GM21723 (cell line): Measurements from ENCODE around the gene LDB2.

Experiments used
- ATAC-seq: cut with Tn5 transposase; IDR thresholded peaks from one replicate; pipeline ENCODE4 v1.9.1; 2021; ENCODE audit warnings: mild to moderate bottlenecking, moderate library complexity; ENCODE audit not compliant: unreplicated experiment

LDB2 gene

DNA sequence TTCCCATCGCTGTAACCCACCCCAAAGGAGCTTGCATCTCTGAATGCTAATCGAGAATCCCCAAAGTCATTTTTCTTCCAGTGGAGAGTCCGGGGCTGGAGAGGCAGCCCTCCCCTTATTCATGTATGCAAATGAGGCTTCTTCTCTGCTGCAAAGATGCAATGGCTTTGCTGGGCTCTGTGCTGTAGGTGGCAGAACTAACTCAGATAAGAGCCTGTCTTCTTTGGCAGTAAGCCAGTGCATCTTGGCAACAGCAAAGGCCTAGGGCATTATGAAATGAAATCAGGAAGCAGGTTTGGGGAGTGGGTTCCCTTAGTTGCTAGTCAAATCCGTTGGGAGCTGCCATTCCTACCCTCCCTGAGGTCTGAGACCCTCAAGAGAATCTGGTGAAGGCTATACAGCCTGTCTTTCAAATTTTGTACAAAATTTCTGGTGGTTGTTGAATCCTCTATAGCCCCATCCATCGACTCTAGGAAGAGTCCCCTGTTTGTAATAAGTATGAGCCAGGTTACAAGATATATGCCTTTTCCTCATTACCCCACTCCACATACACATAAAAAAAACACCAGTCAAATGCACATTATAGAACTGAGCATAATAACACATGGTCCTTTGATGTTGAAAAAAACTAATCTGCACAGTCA is 381.5 kb downstream of the LDB2 start:
- ATAC-seq = no peak

DNA sequence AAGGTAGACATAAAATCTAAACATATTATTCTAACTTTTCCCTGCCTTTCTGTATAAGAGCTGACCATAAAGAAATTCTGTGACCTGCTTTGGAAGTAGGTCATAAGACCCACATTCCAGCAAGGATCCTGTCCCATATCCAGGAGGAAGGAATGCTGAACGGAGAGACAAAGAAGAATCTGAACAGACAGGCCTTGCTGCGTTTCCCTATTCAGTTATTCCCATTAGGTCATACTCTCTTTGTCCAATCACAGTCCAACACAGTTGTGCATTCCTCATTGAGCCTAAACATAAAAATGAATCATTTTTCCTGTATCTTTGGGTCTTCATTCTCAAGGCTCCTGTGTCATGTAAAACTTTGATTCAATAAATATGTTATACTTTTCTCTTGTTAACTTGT is 384.6 kb downstream of the LDB2 start:
- no peak for ATAC-seq

DNA sequence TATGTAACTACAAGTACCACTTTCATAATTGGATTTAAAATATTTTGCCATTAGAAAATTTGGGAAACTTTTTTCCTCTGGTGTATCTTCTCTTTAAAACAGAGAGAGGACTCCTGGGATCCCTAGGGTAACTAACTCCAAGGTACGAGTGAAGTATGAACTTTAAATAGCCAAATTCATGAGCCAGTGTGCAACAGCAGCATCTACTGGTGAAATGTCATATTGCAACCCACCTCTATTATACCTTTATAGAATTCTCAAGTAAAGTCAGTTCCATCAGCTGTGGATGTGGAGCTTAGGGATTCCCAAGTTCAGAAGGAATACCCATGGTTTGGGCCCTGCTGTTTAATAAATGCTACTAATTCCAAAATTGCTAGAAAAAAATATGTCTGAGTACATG is 389.5 kb downstream of the LDB2 start:
- ATAC-seq = no peak

DNA sequence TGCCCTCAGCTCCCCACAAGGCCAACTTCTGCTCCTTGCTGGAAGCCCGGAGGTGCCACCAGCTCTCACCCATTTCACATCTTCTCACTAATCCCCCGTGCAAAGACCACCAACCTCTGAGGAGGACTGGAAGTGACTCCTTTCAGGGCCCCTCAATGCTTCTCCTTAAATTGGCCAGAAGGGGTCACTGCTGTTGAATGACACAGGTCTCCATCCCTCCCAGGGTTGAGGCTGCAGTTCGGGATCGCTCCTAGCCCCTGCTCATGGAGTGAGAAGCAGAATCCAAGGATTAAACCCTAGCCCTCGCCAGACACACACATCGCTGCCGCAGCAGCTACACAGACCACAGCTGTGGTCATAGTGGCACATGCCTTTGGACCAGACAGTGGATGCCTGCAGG is 392.7 kb downstream of the LDB2 start:
- no peak for ATAC-seq

DNA sequence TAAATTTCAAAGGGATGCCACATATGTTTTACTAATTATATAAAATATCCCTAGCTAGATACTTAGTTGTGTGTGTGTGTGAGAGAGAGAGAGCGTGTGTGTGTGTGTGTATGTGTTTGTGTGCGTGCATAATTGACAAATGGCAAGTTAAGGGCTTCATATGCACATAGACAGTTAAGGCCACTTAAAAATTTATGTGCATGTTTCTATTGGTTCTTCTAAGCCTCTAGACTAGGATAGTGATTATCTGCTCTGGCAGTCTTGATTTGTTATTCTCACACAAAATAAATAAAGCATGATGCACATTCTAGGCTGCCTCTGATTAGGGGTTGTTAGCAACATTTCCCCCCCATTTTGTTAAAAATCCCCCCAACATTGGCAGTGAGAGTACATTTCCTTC is 393.2 kb downstream of the LDB2 start:
- ATAC-seq = no peak

DNA sequence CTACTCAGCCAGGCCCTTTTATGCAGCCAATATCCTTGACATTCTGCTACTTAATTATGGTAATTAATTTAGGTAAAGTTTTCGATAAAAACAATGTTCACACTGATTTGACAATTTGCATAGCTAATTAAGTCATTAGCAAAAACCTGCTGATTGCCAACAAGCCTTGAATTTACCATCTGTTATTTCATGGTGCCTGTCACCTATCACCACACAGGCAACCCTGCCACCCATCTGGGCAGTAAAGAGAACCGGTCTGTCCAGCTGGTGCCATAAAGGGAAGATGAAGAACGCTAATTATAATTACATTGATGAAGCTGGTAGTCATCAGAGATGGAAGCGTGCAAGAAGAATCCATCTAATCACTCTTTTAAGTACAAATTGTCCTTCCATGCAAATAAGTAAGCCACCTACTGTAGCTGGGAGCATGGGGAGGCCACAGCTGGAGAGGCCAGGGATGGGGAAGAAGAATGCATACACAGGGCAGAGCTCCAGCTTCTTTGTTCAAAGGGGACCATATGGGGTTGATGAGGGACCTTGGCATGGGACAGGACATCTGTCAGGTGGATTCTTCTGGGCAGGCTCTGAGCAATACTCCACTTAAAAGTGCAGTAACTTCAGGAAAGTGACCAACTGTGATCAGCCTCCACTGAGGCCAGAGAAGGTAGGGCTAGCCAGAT is 394.9 kb downstream of the LDB2 start:
- ATAC-seq = no peak

DNA sequence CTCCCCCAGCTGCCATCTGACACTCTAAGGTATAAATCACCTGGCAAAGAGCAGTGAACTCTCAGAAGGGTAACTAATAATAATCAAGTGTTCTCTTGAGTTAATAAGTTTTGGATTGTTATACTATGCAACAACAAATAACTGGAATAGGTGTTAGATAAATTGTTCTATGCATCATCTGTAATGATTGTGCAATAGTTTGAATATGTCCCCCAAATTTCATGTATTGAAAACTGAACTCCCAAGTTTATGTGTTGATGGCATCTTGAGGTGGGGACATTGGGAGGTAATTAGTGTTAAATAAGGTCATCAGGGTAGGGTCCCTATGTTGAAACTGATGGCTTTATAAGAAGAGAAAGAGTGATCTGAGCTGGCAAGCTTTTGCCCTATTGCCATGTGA is 399.5 kb downstream of the LDB2 start:
- ATAC-seq = no peak

DNA sequence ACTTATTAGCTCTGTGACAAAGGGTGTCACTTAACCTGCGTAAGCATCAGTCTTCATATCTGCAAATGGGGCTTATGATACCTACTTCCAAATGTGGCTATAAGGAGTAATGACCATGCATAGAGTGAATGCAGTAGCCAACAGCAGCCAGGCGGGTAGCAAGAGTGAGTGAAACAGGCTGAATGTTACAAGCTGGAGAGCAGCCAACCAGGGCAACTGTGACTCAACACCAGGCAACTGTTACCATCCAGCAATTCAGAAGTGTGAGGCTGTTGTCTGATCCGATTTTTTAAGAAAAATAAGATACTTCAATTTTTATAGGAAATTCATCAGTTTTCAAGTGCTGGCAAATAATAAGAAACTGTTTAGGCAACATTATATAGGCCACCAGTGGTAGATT is 401.9 kb downstream of the LDB2 start:
- ATAC-seq = no peak

DNA sequence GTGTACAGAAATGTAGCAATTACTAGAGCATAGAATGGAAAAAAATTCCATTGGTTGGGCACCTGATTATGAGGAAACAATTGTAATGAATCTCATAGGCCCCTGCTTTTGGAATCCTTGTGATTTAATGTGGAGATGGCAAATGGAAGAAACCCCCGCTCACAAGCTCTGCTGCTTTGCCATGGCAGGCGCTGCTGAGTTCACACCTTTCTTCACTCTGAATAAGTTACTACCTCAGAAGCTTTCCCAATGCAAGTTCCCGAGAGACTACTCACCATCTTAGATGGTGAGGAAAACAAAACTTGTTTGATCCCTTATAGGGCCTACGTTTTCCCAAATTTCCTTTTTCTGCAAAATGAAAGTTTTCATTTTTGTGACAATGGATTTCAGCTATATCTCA is 405.6 kb downstream of the LDB2 start:
- no peak for ATAC-seq

DNA sequence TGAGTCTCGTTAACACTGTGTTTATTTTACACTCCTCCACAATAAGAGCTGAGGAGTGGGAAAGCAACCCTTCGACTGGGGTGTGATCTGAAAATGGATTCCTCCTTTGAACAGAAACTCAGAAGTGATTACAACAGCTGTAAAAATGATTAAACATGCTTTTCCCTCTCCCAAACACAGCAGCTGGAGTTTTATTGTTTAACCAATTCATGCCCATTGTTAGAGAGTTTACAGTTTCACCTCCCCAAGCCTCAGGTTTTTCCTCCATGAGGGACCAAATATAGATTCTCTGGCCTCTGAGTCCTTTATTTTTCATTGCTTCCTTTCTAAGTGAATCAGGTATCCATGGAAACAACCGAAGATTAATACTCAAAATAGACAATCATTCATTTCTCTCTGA is 409.2 kb downstream of the LDB2 start:
- no peak for ATAC-seq

DNA sequence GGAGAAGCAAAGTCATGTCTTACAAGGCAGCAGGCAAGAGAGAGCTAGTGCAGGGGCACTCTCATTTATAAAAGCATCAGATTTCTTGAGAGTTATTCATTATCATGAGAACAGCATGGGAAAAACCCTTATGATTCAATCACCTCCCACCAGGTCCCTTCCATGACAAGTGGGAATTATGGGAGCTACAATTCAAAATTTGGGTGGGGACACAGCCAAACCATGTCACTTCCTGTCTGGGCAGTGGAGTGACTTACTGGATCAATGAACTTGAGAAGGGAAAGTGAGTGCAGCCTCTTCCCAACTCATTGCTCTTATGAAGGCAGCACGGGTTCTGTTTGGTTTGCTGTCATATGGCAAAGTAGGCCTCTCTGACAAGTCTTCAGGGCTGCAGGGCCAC is 410.4 kb downstream of the LDB2 start:
- ATAC-seq = no peak

DNA sequence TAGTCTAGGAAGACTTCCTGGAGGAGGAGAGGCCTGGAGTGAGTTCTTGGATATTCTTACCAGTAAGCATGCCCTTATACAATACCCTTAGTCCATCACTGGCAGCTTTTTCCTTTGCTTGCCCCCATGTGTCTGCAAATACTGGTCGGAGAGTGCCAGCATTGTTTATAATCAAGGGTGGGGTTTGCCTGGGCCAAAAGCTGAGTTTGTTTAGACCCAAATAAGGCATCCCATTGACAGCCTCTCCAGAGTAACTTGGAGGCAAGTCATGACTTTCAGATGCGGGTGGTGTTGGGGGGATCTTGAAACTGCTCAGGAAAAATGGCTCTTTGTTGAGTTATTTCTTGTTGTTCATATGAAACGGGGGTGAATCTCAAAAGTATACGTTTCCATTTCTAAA is 413.7 kb downstream of the LDB2 start:
- ATAC-seq = no peak

DNA sequence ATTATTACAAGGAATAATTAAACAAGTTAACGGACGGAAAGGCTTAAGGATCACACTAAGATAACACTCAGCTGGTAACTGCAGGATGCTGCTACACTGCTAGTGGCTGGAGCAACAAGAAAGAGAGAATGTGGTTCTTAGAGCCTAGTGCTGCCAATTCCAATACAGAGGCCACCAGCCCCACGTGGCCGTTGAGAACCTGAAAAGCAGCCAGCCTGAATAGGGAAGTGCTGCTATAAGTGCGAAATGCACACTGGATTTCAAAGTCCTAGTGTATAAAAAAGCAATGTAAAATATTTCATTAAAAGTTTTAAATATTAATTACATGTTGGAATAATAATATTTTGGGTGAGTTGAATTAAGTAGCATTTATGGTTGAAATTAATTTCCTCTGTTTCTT is 414.9 kb downstream of the LDB2 start:
- ATAC-seq = no peak

DNA sequence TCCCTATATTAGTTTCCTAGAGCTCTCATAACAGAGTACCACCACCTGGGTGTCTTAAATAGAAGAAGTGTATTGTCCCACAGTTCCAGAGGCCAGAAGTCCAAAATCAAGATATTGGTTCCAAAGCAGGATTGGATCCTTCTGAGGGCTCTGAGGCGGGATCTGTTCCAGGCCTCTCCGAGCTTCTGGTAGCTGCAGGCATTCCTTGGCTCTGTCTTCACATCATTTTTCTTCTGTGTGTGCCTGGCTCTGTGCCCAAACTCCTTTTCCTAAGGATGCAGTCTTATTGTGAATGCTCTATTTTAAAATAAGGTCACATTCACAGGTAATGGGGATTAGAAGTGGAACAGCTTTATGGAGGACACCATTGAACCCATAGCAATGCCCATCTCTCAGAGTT is 418.4 kb downstream of the LDB2 start:
- ATAC-seq = no peak

DNA sequence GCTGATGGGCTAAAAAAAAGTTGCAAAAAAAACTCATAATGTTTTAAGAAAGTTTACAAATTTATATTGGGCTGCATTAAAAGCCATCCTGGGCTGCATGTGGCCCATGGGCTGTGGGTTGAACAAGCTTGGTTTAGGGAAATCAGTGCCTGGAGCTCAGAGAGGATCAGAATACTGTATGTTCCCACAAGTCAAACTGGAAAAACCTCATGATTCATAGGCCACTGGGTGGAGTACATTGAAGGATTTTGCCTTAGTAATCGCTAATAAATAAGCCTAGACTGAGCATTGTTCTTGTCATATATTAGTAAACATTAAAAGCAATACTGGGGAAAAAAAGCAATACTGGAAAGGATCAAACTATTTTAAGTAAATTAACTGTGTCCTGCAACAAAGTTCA is 425.9 kb downstream of the LDB2 start:
- ATAC-seq = no peak

DNA sequence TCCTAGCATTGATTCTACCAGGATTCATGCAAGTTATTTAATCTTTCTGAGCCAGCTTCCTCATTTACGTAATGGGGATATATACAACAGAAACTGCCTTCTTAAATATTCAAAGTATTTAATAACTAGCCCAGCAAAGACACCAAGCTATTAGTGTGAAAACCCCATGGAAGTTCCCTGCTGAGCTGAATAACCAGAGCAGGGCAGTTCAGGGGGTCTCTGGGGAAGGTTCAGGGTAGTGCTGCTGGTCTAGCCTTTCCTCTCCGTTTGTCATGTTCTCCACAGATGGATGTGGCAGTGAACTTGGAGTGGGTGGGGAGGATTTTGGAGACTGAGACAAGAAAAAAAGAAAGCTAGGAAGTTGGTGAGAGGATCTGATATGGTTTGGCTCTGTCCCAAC is 431.4 kb downstream of the LDB2 start:
- ATAC-seq = no peak

DNA sequence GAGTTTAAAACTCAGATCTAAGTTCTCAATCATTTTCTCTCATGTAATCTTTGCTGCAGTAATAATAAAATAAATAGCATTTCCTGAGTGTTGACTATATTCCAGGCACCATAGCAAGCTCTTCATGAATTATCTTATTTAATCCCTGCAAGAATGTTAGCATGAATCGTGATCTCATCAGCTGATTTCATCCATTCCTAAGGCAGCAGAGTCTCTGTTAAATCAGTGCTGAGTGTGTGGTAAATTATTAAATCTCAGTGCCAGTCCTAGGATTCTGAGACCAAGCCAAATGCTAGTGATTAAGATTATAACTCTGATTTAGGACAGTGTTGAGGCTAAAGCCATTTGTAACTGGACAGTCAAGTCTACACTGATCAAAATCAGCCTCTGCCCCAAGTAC is 431.9 kb downstream of the LDB2 start:
- no peak for ATAC-seq

DNA sequence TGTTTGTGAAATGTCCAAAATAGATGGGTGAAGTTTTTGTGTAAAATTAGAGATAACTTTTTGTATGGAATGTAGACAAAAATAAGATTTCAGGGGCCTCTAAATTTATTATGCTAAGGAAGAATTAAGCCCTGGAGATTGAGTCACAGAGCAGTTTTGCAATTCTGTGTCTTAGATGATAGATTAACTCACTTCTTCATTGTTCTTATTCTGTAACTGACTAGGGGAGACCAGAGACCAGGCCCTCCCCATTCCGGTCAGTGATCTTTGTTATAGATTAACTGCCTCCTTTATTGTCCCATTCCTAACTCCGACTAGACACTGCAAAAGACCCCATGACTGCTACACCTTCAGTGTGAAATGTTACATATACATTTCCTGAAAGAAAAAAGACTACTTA is 433.8 kb downstream of the LDB2 start:
- no peak for ATAC-seq

DNA sequence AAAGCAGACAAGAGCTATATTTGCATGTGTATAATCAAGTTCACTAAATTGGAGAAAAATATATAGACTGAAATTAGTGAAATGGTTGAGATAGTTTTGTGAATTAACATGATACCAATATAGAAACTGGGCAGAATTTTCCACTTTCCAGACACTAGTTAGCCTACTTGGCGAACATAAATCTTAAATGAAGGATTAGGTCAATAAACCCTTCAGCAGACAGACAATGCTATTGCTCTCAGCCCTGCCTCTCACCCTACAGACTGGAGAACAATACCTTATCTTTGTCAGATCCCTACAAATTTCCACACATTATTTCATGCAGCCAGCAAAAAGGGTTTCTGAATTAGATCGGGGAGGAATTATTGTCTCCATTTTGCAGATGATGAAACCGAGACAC is 435.8 kb downstream of the LDB2 start:
- ATAC-seq = no peak

DNA sequence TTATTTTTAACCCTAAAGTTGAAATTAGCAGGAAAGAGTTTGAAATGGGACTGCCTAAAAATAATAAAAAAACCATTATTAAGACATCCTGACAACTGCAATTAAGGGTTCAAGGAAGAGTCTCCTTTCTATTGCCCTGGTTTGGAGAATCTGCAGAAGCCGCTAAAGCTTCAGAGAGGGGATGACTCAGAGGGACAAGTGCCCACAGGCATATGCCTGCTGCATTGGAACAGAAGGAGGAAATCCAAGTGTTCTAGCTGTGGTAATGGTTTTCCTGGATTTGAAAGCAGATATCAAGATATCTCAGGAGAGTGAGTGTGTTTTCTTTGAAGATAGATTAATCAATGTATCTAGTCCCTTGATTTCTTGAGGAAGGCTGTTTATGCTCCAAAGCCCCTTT is 437.1 kb downstream of the LDB2 start:
- no peak for ATAC-seq

DNA sequence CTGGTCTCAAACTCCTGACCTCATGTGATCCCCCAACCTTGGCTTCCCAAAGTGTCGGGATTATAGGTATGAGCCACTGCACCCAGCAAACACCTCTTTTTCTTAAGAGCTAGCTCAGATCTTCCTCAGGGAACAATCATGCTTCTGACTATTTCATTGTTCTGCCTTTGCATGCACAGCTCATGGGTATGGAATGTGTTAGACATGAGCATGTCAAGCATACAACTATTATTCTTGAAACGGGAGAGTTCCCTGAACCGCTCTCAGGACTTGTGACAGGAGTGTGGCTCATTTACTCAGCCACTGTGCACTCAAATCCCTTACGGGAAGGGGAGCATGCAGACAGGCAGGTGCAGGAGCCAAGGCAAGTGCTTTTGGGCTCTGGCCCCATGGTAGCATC is 440.5 kb downstream of the LDB2 start:
- no peak for ATAC-seq
